K562 (cell line): ENCODE results near the gene KCNG1. TPM values are rescaled to one million over a fixed set of nuclear protein-coding genes. Genes with fewer than 3 reads are reported as not detected.

Source experiments
- ATAC-seq: fragments of 200-7000 bp; cut with Tn5 transposase; 3 replicates; pipeline ENCODE4 v1.9.1; 2020; ENCODE audit warnings: moderate library complexity
- BruUV-seq: library from RNA; stranded (reverse); fragments of 400-500 nt; replicated peaks from 2 replicates; lab custom pipeline; 2021; lab: Mats Ljungman, UMichigan
- CTCF ChIA-PET: fragments of 300-600 bp; formaldehyde crosslinking; extraction: SDS; loops from one replicate; lab custom pipeline; 2021; ENCODE audit warnings: low intra/inter-chr PET ratio; lab: Yijun Ruan, JAX
- POLR2A ChIA-PET: fragments of 300-600, 350-650 bp; sonication (Branson Sonifier 250); formaldehyde crosslinking; extraction: SDS; loops from one replicate; lab custom pipeline; 2021; ENCODE audit warnings: antibody characterized with exemption, inconsistent platforms; lab: Yijun Ruan, JAX
- DNase-seq, 4 experiments: peaks; one replicate each; pipeline versions ENCODE4 v3.0.0 to v3.0.0-alpha.2; 2011 to 2018; ENCODE audit warnings: low spot score in 3 of 4, mixed read lengths in 3 of 4; ENCODE audit errors: extremely low read depth in 1 of 4
- FAIRE-seq: peaks from 2 replicates; lab custom pipeline; 2011; peaks lifted over from hg19 to GRCh38; lab: Jason Lieb, UNC
- H2AFZ ChIP-seq: 2 replicates; pipeline ENCODE4 v1.6.0; 2011; ENCODE audit warnings: low read depth, low read length, control low read depth, inconsistent platforms
- H3K27ac ChIP-seq: fragments of 200-600 bp; 3 replicates; pipeline ENCODE4 v1.8.0; 2011; ENCODE audit warnings: low read depth, mild to moderate bottlenecking, control low read depth, inconsistent platforms, low read length, moderate library complexity, mixed read lengths; ENCODE audit errors: extremely low read depth
- H3K27me3 ChIP-seq, 2 experiments: fragments of 300-600 bp in 1 of 2; 2 replicates in 1 of 2; 3 replicates in 1 of 2; pipeline versions ENCODE4 v1.6.0 to v1.8.0; 2011; ENCODE audit warnings: inconsistent platforms in 2 of 2, low read length in 2 of 2, mild to moderate bottlenecking in 1 of 2, mixed read lengths in 1 of 2, moderate library complexity in 1 of 2; ENCODE audit not compliant: control insufficient read depth in 2 of 2, insufficient read depth in 2 of 2
- H3K36me3 ChIP-seq: fragments of 300-600 bp; 3 replicates; pipeline ENCODE4 v1.8.0; 2011; ENCODE audit warnings: mild to moderate bottlenecking, low read length, inconsistent platforms; ENCODE audit not compliant: control insufficient read depth, insufficient read depth
- H3K4me1 ChIP-seq, 2 experiments: fragments of 200-600 bp in 1 of 2; replicated peaks in 1 of 2; 2 replicates in 1 of 2; 3 replicates in 1 of 2; pipeline versions ENCODE4 v1.5.1 to v1.8.0; 2011; ENCODE audit warnings: inconsistent platforms in 2 of 2, low read length in 2 of 2, mild to moderate bottlenecking in 1 of 2, mixed read lengths in 1 of 2, moderate library complexity in 1 of 2; ENCODE audit not compliant: control insufficient read depth in 2 of 2, insufficient read depth in 2 of 2
- H3K4me2 ChIP-seq: 2 replicates; pipeline ENCODE4 v1.6.1; 2011; ENCODE audit warnings: low read length, control low read depth, inconsistent platforms, mixed read lengths; ENCODE audit not compliant: insufficient read depth
- H3K4me3 ChIP-seq: fragments of 200-600 bp; sonication (generic), shearing (Covaris generic); 2 replicates; pipeline ENCODE4 v1.5.1; 2016; ENCODE audit warnings: control low read depth, inconsistent platforms
- H3K79me2 ChIP-seq: fragments of 200-600 bp; 3 replicates; pipeline ENCODE4 v1.8.0; 2011; ENCODE audit warnings: low read length, inconsistent platforms; ENCODE audit not compliant: control insufficient read depth, insufficient read depth
- H3K9ac ChIP-seq, 2 experiments: 2 replicates each; pipeline versions ENCODE4 v1.6.0 to v1.6.1; 2011; ENCODE audit warnings: low read depth in 2 of 2, low read length in 2 of 2, control low read depth in 1 of 2, inconsistent platforms in 1 of 2, mild to moderate bottlenecking in 1 of 2, mixed read lengths in 1 of 2; ENCODE audit not compliant: insufficient read depth in 1 of 2
- H3K9me1 ChIP-seq: one replicate; pipeline ENCODE4 v1.6.0; 2011; ENCODE audit warnings: inconsistent platforms, mild to moderate bottlenecking, low read length, moderate library complexity; ENCODE audit not compliant: control insufficient read depth, insufficient read depth
- H3K9me3 ChIP-seq: replicated peaks from 2 replicates; pipeline ENCODE4 v1.5.1; 2011; ENCODE audit warnings: low read depth, low read length, inconsistent platforms; ENCODE audit not compliant: control insufficient read depth, insufficient read depth
- H4K20me1 ChIP-seq: replicated peaks from 2 replicates; pipeline ENCODE4 v1.6.1; 2011; ENCODE audit warnings: low read length, inconsistent platforms, mixed read lengths; ENCODE audit not compliant: control insufficient read depth, insufficient read depth
- ARID4B ChIP-seq: sonication (generic); formaldehyde crosslinking; IDR thresholded peaks from 2 replicates; pipeline ENCODE4 v1.8.0; 2022; ENCODE audit warnings: mild to moderate bottlenecking, missing genetic modification reagents
- CTCF ChIP-seq, 3 experiments: IDR thresholded peaks in 2 of 3; conservative IDR thresholded peaks in 1 of 3; 2 replicates each; pipeline ENCODE4 v1.5.1; 2011 to 2012; ENCODE audit warnings: low read length in 3 of 3, mild to moderate bottlenecking in 3 of 3, control low read depth in 2 of 3, improper control_type of control experiment in 1 of 3, inconsistent platforms in 1 of 3, low read depth in 1 of 3, mixed read lengths in 1 of 3, moderate library complexity in 1 of 3; ENCODE audit not compliant: insufficient read depth in 2 of 3
- HEY1 ChIP-seq: fragments of 250-450 bp; sonication (Bioruptor Pico); IDR thresholded peaks from 2 replicates; pipeline ENCODE4 v1.5.0; 2020; ENCODE audit warnings: mild to moderate bottlenecking, moderate library complexity, borderline replicate concordance
- RBM22 ChIP-seq: fragments of 200-400 bp; formaldehyde crosslinking; IDR thresholded peaks from 2 replicates; pipeline ENCODE4 v1.6.1; 2018; ENCODE audit warnings: low read length, low read depth; ENCODE audit not compliant: poor library complexity, severe bottlenecking
- RREB1 ChIP-seq: fragments of 250-450 bp; sonication (Bioruptor Pico); IDR thresholded peaks from 2 replicates; pipeline ENCODE4 v1.4.0; 2020
- ZFP36 ChIP-seq: fragments of 150-350 bp; IDR thresholded peaks from 2 replicates; pipeline ENCODE4 v1.6.1; 2018; ENCODE audit warnings: low read length, low read depth; ENCODE audit not compliant: partially characterized antibody
- WGBS: fragments of 100-300 bp; shearing (Covaris generic); methylation state at CpG from one replicate; pipeline ENCODE4 v1.1.6; 2016; ENCODE audit warnings: low coverage, mixed read lengths; ENCODE audit not compliant: insufficient coverage; ENCODE audit errors: missing lambda C conversion rate; 5-methylcytosine and 5-hydroxymethylcytosine counted together
- in situ Hi-C: fragments of 300-500 bp; cut with MboI; formaldehyde crosslinking; loops from 4 replicates; pipeline ENCODE4 v1.15.0; 2018; ENCODE audit warnings: inconsistent platforms, mixed read lengths
- intact Hi-C: fragments of 100-400 bp; cut with micrococcal nuclease; formaldehyde crosslinking; loops from 2 replicates; pipeline ENCODE4 v1.14.2; 2022
- polyA plus RNA-seq, 8 experiments: library from polyadenylated mRNA; depleted of rRNA in 4 of 8; stranded (reverse) in 5 of 8; unstranded in 3 of 8; fragments of >200 nt; fragmentation: Nextera tagmentation in 2 of 8; fragmentation: Illumina TruSeq in 1 of 8; extraction: Ambion mirVana in 2 of 8; extraction: Trizol in 1 of 8; gene quantifications; 2 replicates each; pipeline versions ENCODE4 v1.2.1 to v1.2.3, GENCODE V29; 2011 to 2014; ENCODE audit warnings: inconsistent platforms in 1 of 8, missing spikeins in 1 of 8
- total RNA-seq, 7 experiments: library from RNA; depleted of rRNA in 6 of 7; stranded (reverse); fragments of >200 nt in 6 of 7; fragmentation: Illumina TruSeq in 2 of 7; extraction: Trizol in 2 of 7; gene quantifications; 2 replicates each; pipeline versions ENCODE4 v1.2.1 to v1.2.3, GENCODE V29; 2011 to 2021; ENCODE audit warnings: low replicate concordance in 1 of 7

KCNG1 gene
- total and polyA plus RNA-seq, 9 of the 15 experiments (the other 6 are each of a cell fraction or from before 2014, with no cell fraction given), result 0.06 to 1.5 (median 0.22) TPM; not detected in 2

- TF ChIP-seq RBM22, result no peak
- no peak for TF ChIP-seq RREB1
- TF ChIP-seq HEY1 (CRISPR knock-in tag), result no peak
Observed at GRCh38 chr20:51043811-51044210, 20.9 kb upstream of the KCNG1 start (continued).

GRCh38 chr20:51042657-51043247 lies 19.8 kb upstream of the KCNG1 start:
- DNase-seq, result peak in 1 of 4 experiments; percentile 29
- in situ Hi-C loops, result no loop called here
- no peak overlapping the region for H3K4me3 ChIP-seq
- H3K9ac ChIP-seq, result no peak overlapping the region
- H2AFZ ChIP-seq, result no peak overlapping the region
- no peak for FAIRE-seq
- H3K36me3 ChIP-seq, result no peaks in the 10 kb centered on the region
- no peaks in the 10 kb centered on the region for H3K4me1 ChIP-seq
- H4K20me1 ChIP-seq, result no peaks in the 10 kb centered on the region
- no peaks in the 10 kb centered on the region for H3K79me2 ChIP-seq
- ATAC-seq, result peak; percentile 91
- no peak overlapping the region for H3K27ac ChIP-seq
- intact Hi-C loops, result no loop called here
- ChIA-PET CTCF (no interaction called here), POLR2A (no interaction called here)
- no peak overlapping the region for H3K4me2 ChIP-seq
- peaks cover 8 to 45% of the 10 kb centered on the region in 2 experiments; a peak in 4 of 5 replicates for H3K27me3 ChIP-seq
- WGBS, result 15% methylated on average over 7 of the region's 7 CpGs
- no peaks in the 10 kb centered on the region for H3K9me3 ChIP-seq
- H3K9me1 ChIP-seq, result no peaks in the 10 kb centered on the region
- no TSS peak for BruUV-seq
- peak; percentile 36 to 53 (median 44) for TF ChIP-seq CTCF (IDR thresholded peaks at IDR 0.05 in 2 of 3, conservative IDR thresholded peaks at IDR 0.05 in 1 of 3; ENCODE audit: insufficient read depth in 2 of 3, low read depth in 1 of 3, low read length in 3 of 3)
- no peak for TF ChIP-seq ARID4B (CRISPR knock-in tag)
- TF ChIP-seq ZFP36, result peak; percentile 55
